HG03060 (cell line): ENCODE measurements around the gene UEVLD.

Experiments
- ATAC-seq: cut with Tn5 transposase; IDR thresholded peaks from one replicate; pipeline ENCODE4 v1.9.1; 2021; ENCODE audit warnings: low read depth, moderate number of reproducible peaks; ENCODE audit not compliant: unreplicated experiment

The UEVLD gene

DNA sequence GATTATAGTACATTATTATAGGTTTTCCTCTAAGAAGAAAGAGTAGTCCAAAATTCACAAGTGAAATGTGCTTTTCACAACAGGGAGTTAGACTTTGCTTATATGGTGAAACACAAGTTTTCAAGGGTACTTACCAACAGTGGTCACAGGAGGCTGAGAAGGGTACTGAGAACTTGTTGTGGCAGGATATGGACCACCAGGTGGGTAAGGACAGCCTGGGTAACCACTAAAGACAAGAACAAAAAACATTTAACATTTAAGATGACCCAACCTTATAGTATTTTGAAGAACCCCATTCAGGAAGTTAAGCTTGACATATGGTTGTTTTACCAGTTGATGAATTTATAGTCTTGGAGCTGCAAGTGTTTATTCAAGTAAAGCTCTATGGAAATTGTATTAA is 86.2 kb downstream of the UEVLD start:
- ATAC-seq, result no peak

- ATAC-seq, result no peak
These were observed 86.9 kb downstream of the UEVLD start for GRCh38 chr11:18501629-18502028.

DNA sequence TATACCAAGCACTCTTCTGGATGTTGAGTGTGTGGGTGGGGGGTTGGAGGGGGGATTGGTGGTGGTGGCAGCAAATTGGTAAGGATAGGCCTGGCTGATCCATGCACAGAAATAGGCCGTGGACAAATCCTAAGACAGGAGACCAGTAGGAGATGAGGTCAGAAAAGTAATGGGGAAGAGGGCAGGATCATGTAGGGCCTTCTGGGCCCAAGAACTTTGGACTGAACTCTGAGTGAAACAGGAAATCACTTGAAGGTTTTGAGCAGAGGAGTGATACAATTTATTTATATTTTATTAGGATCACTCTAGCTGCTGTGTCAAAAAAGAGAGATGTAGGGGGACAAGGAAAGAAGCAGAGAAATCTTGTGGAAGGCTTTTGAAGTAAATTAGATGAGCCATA is 90.5 kb downstream of the UEVLD start:
- no peak for ATAC-seq

- ATAC-seq, result no peak
These were observed 92.8 kb downstream of the UEVLD start for GRCh38 chr11:18495703-18496102.

GRCh38 chr11:18495271-18495670 is 93.3 kb downstream of the UEVLD start:
- no peak for ATAC-seq

- ATAC-seq, result no peak
These were observed 95.2 kb downstream of the UEVLD start for GRCh38 chr11:18493310-18493709.

DNA sequence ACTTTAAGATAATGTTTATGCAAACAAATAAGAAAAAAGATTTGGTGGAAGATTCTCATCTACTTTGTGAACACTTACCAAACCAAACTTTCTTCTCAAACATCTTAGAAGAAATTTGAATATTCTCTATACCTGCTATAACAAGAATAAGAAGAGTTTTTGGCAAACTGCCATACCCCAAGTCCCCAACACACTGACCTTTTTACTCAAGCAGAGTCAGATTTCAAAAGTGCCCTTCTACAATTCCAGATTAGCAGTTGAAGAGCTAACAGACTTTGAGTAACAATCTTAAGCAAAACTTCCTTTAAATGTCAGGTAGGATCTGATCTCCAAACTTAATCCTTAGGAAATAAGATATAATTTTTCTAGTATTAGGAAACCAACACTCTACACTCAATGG is 95.6 kb downstream of the UEVLD start:
- no peak for ATAC-seq

GRCh38 chr11:18491924-18492323 is 96.6 kb downstream of the UEVLD start:
- no peak for ATAC-seq

GRCh38 chr11:18490736-18491485 is 97.6 kb downstream of the UEVLD start:
- no peak for ATAC-seq

GRCh38 chr11:18490319-18490718 is 98.2 kb downstream of the UEVLD start:
- ATAC-seq, result no peak

GRCh38 chr11:18485913-18486528 is 102.5 kb downstream of the UEVLD start:
- no peak for ATAC-seq
